ENCODE data around the gene TAF11L10.
"Not testable (repeated sequence)": the region's sequence is repeated elsewhere in the genome, so short reads cannot be mapped to it uniquely, and the experiment has no call there.

TAF11L10 gene

GRCh38 chr5:17597728-17598127 is at the start of gene TAF11L10:
TAF11L10 (minus strand) TSS chr5:17597828.
- not testable (repeated sequence) for DNase-seq

GRCh38 chr5:17634160-17634559 is 36.5 kb upstream of the TAF11L10 start, which contains the start of gene TAF11L14:
TAF11L14 (plus strand) TSS chr5:17634460.
- DNase-seq = no peak

GRCh38 chr5:17631788-17632187 is 34.2 kb upstream of the TAF11L10 start, which contains the start of gene TAF11L13:
TAF11L13 (plus strand) TSS chr5:17632088.
- DNase-seq = not testable (repeated sequence)

- no peak for DNase-seq
Measured at GRCh38 chr5:17625686-17626085, 28.1 kb upstream of the TAF11L10 start.

GRCh38 chr5:17620627-17621026 is 23.0 kb upstream of the TAF11L10 start:
- no peak for DNase-seq

DNA sequence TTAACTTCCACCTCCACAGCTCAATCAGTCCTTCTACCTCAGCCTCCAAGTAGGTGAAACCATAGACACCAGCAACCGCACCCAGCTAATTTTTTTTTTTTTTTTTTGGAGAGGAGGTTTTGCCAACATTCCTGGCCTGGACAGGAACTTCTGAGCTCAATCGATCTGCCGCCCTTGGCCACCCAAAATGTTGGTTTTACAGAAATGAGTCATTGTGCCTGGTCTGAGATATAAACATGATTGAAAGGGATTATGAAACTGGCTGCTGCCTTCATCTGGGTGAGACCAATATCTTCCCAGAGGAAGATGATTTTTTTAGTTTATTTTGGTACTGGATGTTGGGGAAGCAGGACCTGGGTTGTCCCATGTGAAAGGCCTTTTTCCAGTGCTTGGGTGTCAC is 21.7 kb upstream of the TAF11L10 start:
- no peak for DNase-seq

DNA sequence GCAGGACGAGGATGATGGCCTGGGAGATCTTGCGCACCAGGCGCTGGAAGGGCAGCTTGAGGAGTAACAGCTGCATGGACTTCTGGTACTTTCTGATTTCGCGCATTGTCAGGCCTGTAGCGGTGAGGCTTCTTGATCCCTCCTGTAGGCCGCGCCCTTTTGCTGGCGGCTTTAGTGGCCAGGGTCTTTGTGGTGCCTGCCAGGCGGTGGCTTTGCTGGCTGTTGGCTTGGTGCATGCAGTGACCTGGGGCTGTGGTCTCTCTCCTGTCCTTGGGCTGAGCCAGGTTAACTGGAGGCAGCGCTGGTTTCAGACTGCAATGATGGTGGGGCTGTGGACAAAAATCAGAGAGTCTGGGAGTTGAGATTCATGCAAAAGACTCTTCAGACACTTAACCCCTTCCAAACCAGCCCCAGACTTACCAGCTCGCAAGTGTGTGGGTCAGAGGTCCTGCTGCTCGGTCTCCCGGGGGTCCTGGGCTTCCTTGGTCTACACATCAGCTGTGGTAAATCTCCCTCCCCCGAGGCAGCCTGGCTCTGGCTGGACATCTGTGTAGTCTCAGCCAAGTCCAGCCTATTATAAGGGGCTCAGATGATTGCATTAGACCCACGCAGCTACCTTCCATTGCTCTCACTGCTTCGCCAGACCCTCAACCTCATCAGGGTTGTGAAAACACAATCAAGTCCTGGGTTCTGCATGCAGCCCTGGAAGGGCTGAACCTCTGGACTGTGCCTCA is 17.4 kb upstream of the TAF11L10 start:
- no peak for DNase-seq

- not testable (repeated sequence) for DNase-seq
Measured at GRCh38 chr5:17610092-17610491, 12.5 kb upstream of the TAF11L10 start, which contains the start of gene TAF11L12. TAF11L12 (plus strand) TSS chr5:17610392.

DNA sequence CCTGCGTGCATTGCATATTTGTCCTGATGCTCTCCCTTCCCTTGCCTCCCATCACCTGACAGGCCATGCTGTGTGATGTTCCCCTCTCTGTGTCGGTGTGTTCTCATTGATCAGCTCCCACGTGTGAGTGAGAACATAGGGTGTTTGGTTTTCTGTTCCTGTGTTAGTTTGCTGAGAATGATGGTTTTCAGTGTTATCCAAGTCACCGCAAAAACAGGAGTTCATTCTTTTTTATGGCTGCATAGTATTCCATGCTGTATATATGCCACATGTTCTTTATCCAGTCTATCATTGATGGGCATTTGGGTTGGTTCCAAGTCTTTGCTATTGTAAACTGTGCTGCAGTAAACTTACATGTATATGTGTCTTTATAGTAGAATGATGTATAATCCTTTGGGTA is 9.8 kb upstream of the TAF11L10 start:
- not testable (repeated sequence) for DNase-seq

GRCh38 chr5:17604951-17605350 is 7.3 kb upstream of the TAF11L10 start:
- DNase-seq = no peak

GRCh38 chr5:17603880-17604279 is 6.3 kb upstream of the TAF11L10 start, which contains the start of gene TAF11L11:
TAF11L11 (plus strand) TSS chr5:17604183.
- not testable (repeated sequence) for DNase-seq

DNA sequence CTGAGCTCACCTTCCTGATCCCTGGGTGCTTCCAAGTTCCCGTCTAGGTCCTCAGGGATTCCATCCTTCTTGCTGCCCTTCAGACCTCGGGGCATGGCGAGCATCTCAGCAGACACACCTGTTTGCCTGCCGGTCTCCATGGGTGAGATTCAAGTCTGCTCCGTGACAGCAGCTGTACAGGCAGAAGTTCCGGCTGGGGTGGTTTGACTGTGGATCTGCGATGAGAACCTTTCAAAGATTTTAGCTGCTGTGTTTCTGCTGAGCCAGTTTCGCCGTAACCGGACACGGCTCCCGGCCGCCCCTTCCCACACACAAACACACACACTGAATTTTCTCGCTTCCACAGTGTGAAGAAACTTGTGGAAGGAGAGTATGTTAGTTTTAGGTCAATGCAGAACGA is 3.4 kb downstream of the TAF11L10 start, which contains the start of gene TAF11L9:
Gene TAF11L9 (minus strand): TSS at position 140 of the 400 bp plus-strand sequence.
- DNase-seq = not testable (repeated sequence)

- not testable (repeated sequence) for DNase-seq
Measured at GRCh38 chr5:17590860-17591259, 6.8 kb downstream of the TAF11L10 start, which contains the start of gene TAF11L8. TAF11L8 (minus strand) TSS chr5:17590960.

- DNase-seq = not testable (repeated sequence)
Measured at GRCh38 chr5:17585658-17586057, 12.0 kb downstream of the TAF11L10 start, which contains the start of gene TAF11L7. TAF11L7 (minus strand) TSS chr5:17585758.
